GM12878 (cell line): Measurements from ENCODE around the gene TMC7. TPM values are rescaled to one million over a fixed set of nuclear protein-coding genes. Genes with fewer than 3 reads are reported as not detected.

Source experiments
- ATAC-seq: fragments of 200-7000 bp; cut with Tn5 transposase; 3 replicates; pipeline ENCODE4 v1.9.1; 2020; ENCODE audit warnings: mild to moderate bottlenecking, moderate library complexity
- BruUV-seq: library from RNA; stranded (reverse); fragments of 400-500 nt; replicated peaks from 2 replicates; lab custom pipeline; 2021; lab: Mats Ljungman, UMichigan
- CTCF ChIA-PET: fragments of 300-600 bp; sonication (Branson Sonifier 250); formaldehyde crosslinking; extraction: SDS; loops from one replicate; lab custom pipeline; 2021; ENCODE audit warnings: inconsistent platforms; lab: Yijun Ruan, JAX
- POLR2A ChIA-PET: fragments of 350-600 bp; formaldehyde crosslinking; extraction: SDS; loops from one replicate; lab custom pipeline; 2021; ENCODE audit warnings: inconsistent platforms; lab: Charles Lee
- RAD21 ChIA-PET: fragments of 300-600 bp; sonication (Branson Sonifier 250); formaldehyde crosslinking; loops from one replicate; lab custom pipeline; 2023; ENCODE audit warnings: antibody characterized with exemption; ENCODE audit not compliant: unreplicated experiment; lab: Charles Lee
- SMC1A ChIA-PET: fragments of 300-600 bp; sonication (Branson Sonifier 250); formaldehyde crosslinking; loops from one replicate; lab custom pipeline; 2023; ENCODE audit not compliant: unreplicated experiment, uncharacterized antibody; lab: Charles Lee
- DNase-seq: peaks from one replicate; pipeline ENCODE4 v3.0.0-alpha.2; 2011; ENCODE audit warnings: low read depth, low spot score
- FAIRE-seq: peaks from 3 replicates; lab custom pipeline; 2011; peaks lifted over from hg19 to GRCh38; lab: Jason Lieb, UNC
- H2AFZ ChIP-seq: 2 replicates; pipeline ENCODE4 v1.6.0; 2011; ENCODE audit warnings: low read depth, low read length, control low read depth; ENCODE audit not compliant: control insufficient read depth
- H3K27ac ChIP-seq: 2 replicates; pipeline ENCODE4 v1.5.1; 2011; ENCODE audit warnings: control low read depth; ENCODE audit not compliant: control insufficient read depth, insufficient read depth
- H3K27me3 ChIP-seq, 2 experiments: replicated peaks in 1 of 2; 2 replicates each; pipeline versions ENCODE4 v1.6.0 to v1.6.1; 2011; ENCODE audit warnings: low read length in 1 of 2; ENCODE audit not compliant: control insufficient read depth in 2 of 2, insufficient read depth in 2 of 2
- H3K36me3 ChIP-seq, 2 experiments: 2 replicates each; pipeline ENCODE4 v1.5.1; 2011; ENCODE audit warnings: low read length in 1 of 2; ENCODE audit not compliant: control insufficient read depth in 2 of 2, insufficient read depth in 2 of 2
- H3K4me1 ChIP-seq: 2 replicates; pipeline ENCODE4 v1.6.1; 2011; ENCODE audit warnings: mild to moderate bottlenecking, low read length, moderate library complexity, mixed read lengths; ENCODE audit not compliant: control insufficient read depth, insufficient read depth
- H3K4me2 ChIP-seq: 2 replicates; pipeline ENCODE4 v1.6.0; 2011; ENCODE audit warnings: control low read depth; ENCODE audit not compliant: control insufficient read depth, insufficient read depth
- H3K4me3 ChIP-seq: fragments of 200-600 bp; sonication (generic); 2 replicates; pipeline ENCODE4 v1.5.1; 2016
- H3K79me2 ChIP-seq: 2 replicates; pipeline ENCODE4 v1.6.0; 2011; ENCODE audit warnings: low read length; ENCODE audit not compliant: control insufficient read depth, insufficient read depth
- H3K9ac ChIP-seq: 2 replicates; pipeline ENCODE4 v1.8.0; 2011; ENCODE audit warnings: low read length, control low read depth, mixed read lengths; ENCODE audit not compliant: control insufficient read depth, insufficient read depth
- H3K9me3 ChIP-seq: replicated peaks from 3 replicates; pipeline ENCODE4 v1.5.1; 2011; ENCODE audit warnings: mild to moderate bottlenecking, low read length; ENCODE audit not compliant: control insufficient read depth, insufficient read depth
- H4K20me1 ChIP-seq: 2 replicates; pipeline ENCODE4 v1.6.0; 2011; ENCODE audit not compliant: control insufficient read depth, insufficient read depth
- BCL11A ChIP-seq: IDR thresholded peaks from 2 replicates; pipeline ENCODE4 v1.6.1; 2011; ENCODE audit warnings: low read depth, low read length
- CBFB ChIP-seq: IDR thresholded peaks from 2 replicates; pipeline ENCODE4 v1.6.1; 2016; ENCODE audit warnings: antibody characterized with exemption, low read depth
- CEBPB ChIP-seq, 2 experiments: fragments of 150-350 bp in 1 of 2; IDR thresholded peaks; 2 replicates each; pipeline ENCODE4 v1.6.1; 2012 to 2014; ENCODE audit warnings: low read depth in 2 of 2, low read length in 2 of 2, borderline replicate concordance in 1 of 2, inconsistent platforms in 1 of 2
- JUNB ChIP-seq: IDR thresholded peaks from 2 replicates; pipeline ENCODE4 v1.6.1; 2016; ENCODE audit warnings: antibody characterized with exemption, mild to moderate bottlenecking
- KAT2A ChIP-seq: conservative IDR thresholded peaks from 2 replicates; pipeline ENCODE4 v1.6.1; 2011; ENCODE audit warnings: low read depth, low read length; ENCODE audit not compliant: control insufficient read depth
- LARP7 ChIP-seq: fragments of 450-650 bp; IDR thresholded peaks from 2 replicates; pipeline ENCODE4 v1.6.1; 2017; ENCODE audit warnings: mild to moderate bottlenecking
- MYB ChIP-seq: fragments of 150-350 bp; IDR thresholded peaks from 2 replicates; pipeline ENCODE4 v1.6.1; 2014; ENCODE audit warnings: mild to moderate bottlenecking, low read depth, low read length, borderline replicate concordance
- NFIC ChIP-seq: IDR thresholded peaks from 2 replicates; pipeline ENCODE4 v1.6.1; 2012; ENCODE audit warnings: low read depth, mild to moderate bottlenecking, inconsistent platforms, low read length, moderate library complexity
- NKRF ChIP-seq: fragments of 450-650 bp; conservative IDR thresholded peaks from 2 replicates; pipeline ENCODE4 v1.6.1; 2017; ENCODE audit warnings: mild to moderate bottlenecking, moderate library complexity
- NR2C1 ChIP-seq: fragments of 450-650 bp; IDR thresholded peaks from 2 replicates; pipeline ENCODE4 v1.6.1; 2017; ENCODE audit warnings: antibody characterized with exemption, mild to moderate bottlenecking, moderate library complexity
- NR2C2 ChIP-seq: IDR thresholded peaks from 2 replicates; pipeline ENCODE4 v1.6.1; 2011; ENCODE audit warnings: borderline replicate concordance, low read depth; ENCODE audit not compliant: control insufficient read depth, insufficient read length
- PAX5 ChIP-seq: IDR thresholded peaks from 2 replicates; pipeline ENCODE4 v1.6.1; 2011; ENCODE audit warnings: low read depth, low read length, borderline replicate concordance
- SPI1 ChIP-seq: IDR thresholded peaks from 2 replicates; pipeline ENCODE4 v1.6.1; 2011; ENCODE audit warnings: low read depth, mild to moderate bottlenecking, low read length, moderate library complexity, borderline replicate concordance; ENCODE audit not compliant: insufficient read depth
- SUZ12 ChIP-seq: fragments of 200-600 bp; sonication (generic); IDR thresholded peaks from one replicate; pipeline ENCODE4 v1.6.1; 2018; ENCODE audit warnings: antibody characterized with exemption, mild to moderate bottlenecking; ENCODE audit not compliant: unreplicated experiment
- WGBS: methylation state at CpG from one replicate; pipeline ENCODE4 v1.1.6; 2016; ENCODE audit warnings: low lambda C conversion rate; ENCODE audit not compliant: insufficient replicate concordance, insufficient coverage; ENCODE audit errors: missing lambda C conversion rate; 5-methylcytosine and 5-hydroxymethylcytosine counted together
- in situ Hi-C: fragments of 300-500 bp; cut with MboI; formaldehyde crosslinking; loops from 9 replicates; pipeline ENCODE4 v1.14.3; 2018; ENCODE audit warnings: mixed read lengths
- intact Hi-C: fragments of 100-400 bp; cut with micrococcal nuclease; formaldehyde crosslinking; loops from one replicate; pipeline ENCODE4 v1.14.2; 2022; ENCODE audit not compliant: unreplicated experiment
- polyA plus RNA-seq, 11 experiments: library from polyadenylated mRNA; depleted of rRNA in 4 of 11; unstranded in 6 of 11; stranded (reverse) in 5 of 11; fragments of >200 nt; fragmentation: Nextera tagmentation in 4 of 11; fragmentation: Illumina TruSeq in 1 of 11; extraction: Ambion mirVana in 4 of 11; extraction: Trizol in 1 of 11; gene quantifications; 1 replicate in 1 of 11; 2 replicates in 10 of 11; pipeline versions ENCODE4 v1.2.1 to v1.2.3, GENCODE V29; 2011 to 2016; ENCODE audit warnings: inconsistent platforms in 2 of 11, missing spikeins in 2 of 11, low read depth in 1 of 11
- total RNA-seq, 4 experiments: library from RNA; depleted of rRNA in 3 of 4; stranded (reverse); fragments of >200 nt in 3 of 4; fragmentation: Illumina TruSeq in 1 of 4; extraction: Trizol in 1 of 4; gene quantifications; 2 replicates each; pipeline versions ENCODE4 v1.2.1 to v1.2.3, GENCODE V29; 2013 to 2021
- TF ChIP-seq, protein P1 (sequence below): fragments of 450-650 bp; IDR thresholded peaks from 2 replicates; pipeline ENCODE4 v1.6.1; 2016; ENCODE audit warnings: mild to moderate bottlenecking, moderate library complexity, borderline replicate concordance

TMC7 gene
- total and polyA plus RNA-seq, 10 of the 15 experiments (the other 5 are each of a cell fraction or from before 2014, with no cell fraction given): 0.15 TPM; not detected in 9

DNA sequence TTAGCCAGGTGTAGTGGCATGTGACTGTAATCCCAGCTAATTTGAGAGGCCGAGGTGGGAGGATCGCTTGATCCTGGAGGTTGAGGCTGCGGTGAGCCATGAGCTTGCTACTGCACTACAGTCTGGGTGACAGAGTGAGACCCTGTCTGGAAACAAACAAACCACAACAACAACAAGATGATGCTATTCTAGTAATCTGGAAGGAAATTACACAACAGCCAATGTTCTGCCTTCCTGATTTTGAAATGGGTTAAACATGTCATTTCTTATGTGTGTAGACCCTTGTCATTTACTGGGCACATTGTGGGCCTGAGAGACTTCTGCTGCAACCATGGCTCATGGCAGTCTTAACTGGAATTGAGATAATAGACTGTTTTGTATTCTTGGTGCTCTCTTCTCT is 89.6 kb downstream of the TMC7 start:
- ChIA-PET POLR2A (no interaction called here), RAD21 (no interaction called here), SMC1A (no interaction called here), CTCF (interaction anchor here (0.6 to 1.0 kb wide), 2 partner anchors 12 to 29 kb away, joined by 3 to 7 read pairs; no protein-coding TSS in a partner anchor)
- in situ Hi-C loops: no loop called here
- no TSS peak for BruUV-seq
- intact Hi-C loops: no loop called here
- H3K4me3 ChIP-seq: no peak overlapping the region
- no peak overlapping the region for H3K4me2 ChIP-seq
- no peaks in the 10 kb centered on the region; a peak in 2 of 4 replicates for H3K36me3 ChIP-seq
- H2AFZ ChIP-seq: no peak overlapping the region
- H3K79me2 ChIP-seq: no peaks in the 10 kb centered on the region; the same call in 1 of the 2 replicates
- no peaks in the 10 kb centered on the region for H3K9me3 ChIP-seq
- H3K27me3 ChIP-seq: no peaks in the 10 kb centered on the region
- peak; percentile 35 for FAIRE-seq
- H3K27ac ChIP-seq: no peak overlapping the region
- no peak for TF ChIP-seq SUZ12
- TF ChIP-seq NR2C2: no peak
- TF ChIP-seq, protein P1, sequence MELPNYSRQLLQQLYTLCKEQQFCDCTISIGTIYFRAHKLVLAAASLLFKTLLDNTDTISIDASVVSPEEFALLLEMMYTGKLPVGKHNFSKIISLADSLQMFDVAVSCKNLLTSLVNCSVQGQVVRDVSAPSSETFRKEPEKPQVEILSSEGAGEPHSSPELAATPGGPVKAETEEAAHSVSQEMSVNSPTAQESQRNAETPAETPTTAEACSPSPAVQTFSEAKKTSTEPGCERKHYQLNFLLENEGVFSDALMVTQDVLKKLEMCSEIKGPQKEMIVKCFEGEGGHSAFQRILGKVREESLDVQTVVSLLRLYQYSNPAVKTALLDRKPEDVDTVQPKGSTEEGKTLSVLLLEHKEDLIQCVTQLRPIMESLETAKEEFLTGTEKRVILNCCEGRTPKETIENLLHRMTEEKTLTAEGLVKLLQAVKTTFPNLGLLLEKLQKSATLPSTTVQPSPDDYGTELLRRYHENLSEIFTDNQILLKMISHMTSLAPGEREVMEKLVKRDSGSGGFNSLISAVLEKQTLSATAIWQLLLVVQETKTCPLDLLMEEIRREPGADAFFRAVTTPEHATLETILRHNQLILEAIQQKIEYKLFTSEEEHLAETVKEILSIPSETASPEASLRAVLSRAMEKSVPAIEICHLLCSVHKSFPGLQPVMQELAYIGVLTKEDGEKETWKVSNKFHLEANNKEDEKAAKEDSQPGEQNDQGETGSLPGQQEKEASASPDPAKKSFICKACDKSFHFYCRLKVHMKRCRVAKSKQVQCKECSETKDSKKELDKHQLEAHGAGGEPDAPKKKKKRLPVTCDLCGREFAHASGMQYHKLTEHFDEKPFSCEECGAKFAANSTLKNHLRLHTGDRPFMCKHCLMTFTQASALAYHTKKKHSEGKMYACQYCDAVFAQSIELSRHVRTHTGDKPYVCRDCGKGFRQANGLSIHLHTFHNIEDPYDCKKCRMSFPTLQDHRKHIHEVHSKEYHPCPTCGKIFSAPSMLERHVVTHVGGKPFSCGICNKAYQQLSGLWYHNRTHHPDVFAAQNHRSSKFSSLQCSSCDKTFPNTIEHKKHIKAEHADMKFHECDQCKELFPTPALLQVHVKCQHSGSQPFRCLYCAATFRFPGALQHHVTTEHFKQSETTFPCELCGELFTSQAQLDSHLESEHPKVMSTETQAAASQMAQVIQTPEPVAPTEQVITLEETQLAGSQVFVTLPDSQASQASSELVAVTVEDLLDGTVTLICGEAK: no peak
- no peak for TF ChIP-seq PAX5
- TF ChIP-seq BCL11A: no peak
- no peak for TF ChIP-seq LARP7
- TF ChIP-seq KAT2A: no peak
- TF ChIP-seq NKRF: no peak
- no peak for TF ChIP-seq CEBPB (IDR thresholded peaks at IDR 0.05; ENCODE audit: borderline replicate concordance in 1 of 2, low read depth in 2 of 2, low read length in 2 of 2)
- no peak for TF ChIP-seq SPI1
- no peak for TF ChIP-seq NR2C1
- no peak for TF ChIP-seq NFIC
- no peak for TF ChIP-seq CBFB
- TF ChIP-seq JUNB: no peak
- no peak for TF ChIP-seq MYB
- 16% methylated on average over 3 of the region's 3 CpGs for WGBS
- no peak for ATAC-seq
- no peaks in the 10 kb centered on the region; the same call in 1 of the 2 replicates for H3K4me1 ChIP-seq
- H3K9ac ChIP-seq: no peak overlapping the region
- no peak for DNase-seq
- no peaks in the 10 kb centered on the region for H4K20me1 ChIP-seq
